ENCODE results near the gene NUDT17.

DNA sequence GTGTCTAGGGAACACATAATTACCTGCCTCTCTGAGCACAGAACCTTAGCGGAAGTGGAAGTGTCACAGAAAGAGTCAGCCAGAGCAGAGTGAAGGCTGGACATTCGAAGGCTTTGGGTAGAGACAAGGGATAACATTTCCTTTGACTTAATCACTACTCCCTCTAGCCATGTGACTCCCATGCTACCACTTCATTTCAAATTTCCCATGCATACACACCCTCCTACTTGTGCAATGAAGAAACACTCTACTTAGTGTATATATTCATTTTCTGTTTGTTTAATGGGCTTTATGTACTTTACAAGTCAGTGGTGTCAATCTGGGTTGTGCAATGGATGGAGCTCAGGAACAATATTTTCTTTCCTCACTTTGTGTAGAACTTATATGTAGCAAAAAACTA, 33.3 kb downstream of the NUDT17 start:
- TF ChIP-seq, protein P1, sequence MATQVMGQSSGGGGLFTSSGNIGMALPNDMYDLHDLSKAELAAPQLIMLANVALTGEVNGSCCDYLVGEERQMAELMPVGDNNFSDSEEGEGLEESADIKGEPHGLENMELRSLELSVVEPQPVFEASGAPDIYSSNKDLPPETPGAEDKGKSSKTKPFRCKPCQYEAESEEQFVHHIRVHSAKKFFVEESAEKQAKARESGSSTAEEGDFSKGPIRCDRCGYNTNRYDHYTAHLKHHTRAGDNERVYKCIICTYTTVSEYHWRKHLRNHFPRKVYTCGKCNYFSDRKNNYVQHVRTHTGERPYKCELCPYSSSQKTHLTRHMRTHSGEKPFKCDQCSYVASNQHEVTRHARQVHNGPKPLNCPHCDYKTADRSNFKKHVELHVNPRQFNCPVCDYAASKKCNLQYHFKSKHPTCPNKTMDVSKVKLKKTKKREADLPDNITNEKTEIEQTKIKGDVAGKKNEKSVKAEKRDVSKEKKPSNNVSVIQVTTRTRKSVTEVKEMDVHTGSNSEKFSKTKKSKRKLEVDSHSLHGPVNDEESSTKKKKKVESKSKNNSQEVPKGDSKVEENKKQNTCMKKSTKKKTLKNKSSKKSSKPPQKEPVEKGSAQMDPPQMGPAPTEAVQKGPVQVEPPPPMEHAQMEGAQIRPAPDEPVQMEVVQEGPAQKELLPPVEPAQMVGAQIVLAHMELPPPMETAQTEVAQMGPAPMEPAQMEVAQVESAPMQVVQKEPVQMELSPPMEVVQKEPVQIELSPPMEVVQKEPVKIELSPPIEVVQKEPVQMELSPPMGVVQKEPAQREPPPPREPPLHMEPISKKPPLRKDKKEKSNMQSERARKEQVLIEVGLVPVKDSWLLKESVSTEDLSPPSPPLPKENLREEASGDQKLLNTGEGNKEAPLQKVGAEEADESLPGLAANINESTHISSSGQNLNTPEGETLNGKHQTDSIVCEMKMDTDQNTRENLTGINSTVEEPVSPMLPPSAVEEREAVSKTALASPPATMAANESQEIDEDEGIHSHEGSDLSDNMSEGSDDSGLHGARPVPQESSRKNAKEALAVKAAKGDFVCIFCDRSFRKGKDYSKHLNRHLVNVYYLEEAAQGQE (IDR thresholded peaks at IDR 0.05; ENCODE audit: insufficient read depth in 1 of 2, low read depth in 2 of 2, low read length in 2 of 2), result no peak
- no peak for TF ChIP-seq POLR2AphosphoS5 (IDR thresholded peaks at IDR 0.05; ENCODE audit: low read depth, low read length)
- TF ChIP-seq TAF1 (IDR thresholded peaks at IDR 0.05; ENCODE audit: borderline replicate concordance, insufficient read depth, low read length), result no peak
- TF ChIP-seq SIN3A (IDR thresholded peaks at IDR 0.05; ENCODE audit: borderline replicate concordance, insufficient read depth, low read length), result no peak
- TF ChIP-seq FOXP2 (optimal IDR thresholded peaks at IDR 0.05; ENCODE audit: borderline replicate concordance, extremely low read depth, extremely low read length, insufficient read depth), result no peak
